HG02798 (cell line): ENCODE results near the gene NPTX2.
"Not testable (repeated sequence)": the region's sequence is repeated elsewhere in the genome, so short reads cannot be mapped to it uniquely, and the experiment has no call there.

ENCODE experiments used
- ATAC-seq: cut with Tn5 transposase; IDR thresholded peaks from one replicate; pipeline ENCODE4 v1.9.1; 2021; ENCODE audit warnings: mild to moderate bottlenecking; ENCODE audit not compliant: unreplicated experiment, poor library complexity

The NPTX2 gene, protein sequence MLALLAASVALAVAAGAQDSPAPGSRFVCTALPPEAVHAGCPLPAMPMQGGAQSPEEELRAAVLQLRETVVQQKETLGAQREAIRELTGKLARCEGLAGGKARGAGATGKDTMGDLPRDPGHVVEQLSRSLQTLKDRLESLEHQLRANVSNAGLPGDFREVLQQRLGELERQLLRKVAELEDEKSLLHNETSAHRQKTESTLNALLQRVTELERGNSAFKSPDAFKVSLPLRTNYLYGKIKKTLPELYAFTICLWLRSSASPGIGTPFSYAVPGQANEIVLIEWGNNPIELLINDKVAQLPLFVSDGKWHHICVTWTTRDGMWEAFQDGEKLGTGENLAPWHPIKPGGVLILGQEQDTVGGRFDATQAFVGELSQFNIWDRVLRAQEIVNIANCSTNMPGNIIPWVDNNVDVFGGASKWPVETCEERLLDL

GRCh38 chr7:98617051-98617959 is at the start of gene NPTX2:
NPTX2 (plus strand) TSS chr7:98617285; CDS start chr7:98617462, 177 bp downstream.
- ATAC-seq = no peak

DNA sequence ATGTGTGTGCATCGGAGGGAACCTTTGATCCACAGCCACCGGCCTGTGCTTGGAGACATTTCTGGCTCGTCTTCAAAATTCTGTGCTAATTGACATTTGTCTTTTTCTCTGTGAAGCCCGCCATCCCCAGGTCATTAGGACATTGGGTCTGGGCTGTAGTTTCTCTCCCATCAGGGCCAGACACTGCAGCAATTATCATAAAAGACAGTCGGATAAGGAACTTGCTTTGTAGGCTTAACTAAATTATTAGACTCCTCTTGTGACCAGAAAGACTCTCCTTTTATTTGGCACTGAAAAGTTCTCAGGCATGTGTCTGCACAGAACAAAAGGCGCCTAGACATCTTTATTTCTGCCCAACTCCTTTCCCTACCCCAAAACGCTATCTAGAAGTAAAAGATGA is 49.1 kb upstream of the NPTX2 start:
- no peak for ATAC-seq

DNA sequence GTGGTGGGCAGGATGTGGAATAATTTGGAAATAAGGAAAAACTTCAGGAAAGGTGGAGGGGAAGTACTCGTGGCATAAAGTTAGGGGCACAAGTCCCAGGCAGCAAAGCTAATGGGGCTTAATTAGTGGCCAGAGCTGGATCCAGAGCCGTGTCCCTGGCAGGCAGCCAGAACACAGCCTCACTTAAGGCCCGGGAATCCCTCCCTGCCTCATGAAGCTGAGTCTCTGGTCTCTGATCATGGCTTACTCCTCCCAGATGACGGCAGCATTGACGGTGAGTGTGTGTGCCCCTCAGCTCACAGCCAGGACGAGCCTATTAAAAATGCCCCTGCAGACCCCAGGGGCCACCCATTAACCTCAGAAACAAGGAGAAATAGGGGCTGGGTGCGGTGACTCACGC is 48.2 kb upstream of the NPTX2 start:
- ATAC-seq = no peak

- no peak for ATAC-seq
Observed at GRCh38 chr7:98569691-98570337, 47.3 kb upstream of the NPTX2 start.

GRCh38 chr7:98571006-98571405 is 46.1 kb upstream of the NPTX2 start:
- ATAC-seq = no peak

DNA sequence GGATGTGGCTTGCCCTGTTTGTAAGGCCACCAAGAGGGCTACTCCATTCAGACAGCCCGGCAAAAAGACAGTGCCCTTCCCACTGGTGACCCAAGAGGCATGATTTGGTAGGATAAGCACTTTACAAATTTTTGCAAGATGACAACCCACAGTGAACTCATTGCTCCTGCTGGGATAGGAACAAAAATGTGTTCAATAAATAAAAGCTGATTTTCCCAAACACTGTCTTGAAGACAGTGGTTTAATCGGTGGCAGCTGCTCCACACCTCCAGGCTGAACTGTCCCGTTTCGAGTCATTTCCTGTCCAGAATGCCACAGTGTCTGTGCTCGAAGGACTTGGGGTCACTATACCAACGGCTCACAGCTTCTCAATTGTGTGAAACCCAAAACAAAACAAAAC is 45.1 kb upstream of the NPTX2 start:
- no peak for ATAC-seq

- ATAC-seq = not testable (repeated sequence)
Observed at GRCh38 chr7:98572716-98573115, 44.4 kb upstream of the NPTX2 start.

DNA sequence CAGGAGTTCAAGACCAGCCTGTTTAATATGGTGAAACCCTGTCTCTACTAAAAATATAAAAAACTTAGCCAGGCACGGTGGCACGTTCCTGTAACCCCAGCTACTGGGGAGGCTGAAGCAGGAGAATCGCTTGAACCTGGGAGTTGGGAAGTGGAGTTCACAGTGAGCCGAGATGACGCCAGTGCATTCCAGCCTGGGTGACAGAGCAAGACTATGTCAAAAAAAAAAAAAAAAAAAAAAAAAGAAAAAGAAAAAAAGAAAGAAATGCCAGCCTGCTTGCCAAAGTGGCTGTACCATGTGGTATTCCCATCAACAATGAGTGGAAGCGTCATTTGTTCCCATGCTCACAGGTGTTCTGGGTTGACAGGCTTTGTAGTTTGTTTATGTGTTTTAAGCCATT is 43.3 kb upstream of the NPTX2 start:
- no peak for ATAC-seq

GRCh38 chr7:98575878-98576277 is 41.2 kb upstream of the NPTX2 start:
- ATAC-seq = no peak

- no peak for ATAC-seq
Observed at GRCh38 chr7:98584830-98585229, 32.3 kb upstream of the NPTX2 start.

GRCh38 chr7:98591926-98592325 is 25.2 kb upstream of the NPTX2 start:
- ATAC-seq = no peak

DNA sequence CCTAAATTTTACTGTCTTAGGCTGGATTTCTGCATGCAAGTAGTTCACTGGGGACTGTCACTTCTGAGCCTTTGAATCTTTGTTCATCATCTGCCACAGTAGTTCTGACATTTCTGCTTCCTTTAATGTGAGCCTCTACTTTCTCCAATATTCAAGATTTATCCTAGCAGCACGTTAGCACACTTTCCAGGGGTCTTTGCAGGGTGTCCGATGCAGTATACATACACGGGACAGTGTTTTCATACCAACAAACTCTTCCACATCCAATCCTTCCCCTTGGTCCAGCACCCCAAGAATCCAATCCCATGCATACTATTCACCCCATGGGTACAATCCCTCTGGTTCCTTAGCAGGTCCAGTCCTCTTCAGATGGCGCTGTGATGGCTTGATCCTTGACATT is 22.7 kb upstream of the NPTX2 start:
- no peak for ATAC-seq

DNA sequence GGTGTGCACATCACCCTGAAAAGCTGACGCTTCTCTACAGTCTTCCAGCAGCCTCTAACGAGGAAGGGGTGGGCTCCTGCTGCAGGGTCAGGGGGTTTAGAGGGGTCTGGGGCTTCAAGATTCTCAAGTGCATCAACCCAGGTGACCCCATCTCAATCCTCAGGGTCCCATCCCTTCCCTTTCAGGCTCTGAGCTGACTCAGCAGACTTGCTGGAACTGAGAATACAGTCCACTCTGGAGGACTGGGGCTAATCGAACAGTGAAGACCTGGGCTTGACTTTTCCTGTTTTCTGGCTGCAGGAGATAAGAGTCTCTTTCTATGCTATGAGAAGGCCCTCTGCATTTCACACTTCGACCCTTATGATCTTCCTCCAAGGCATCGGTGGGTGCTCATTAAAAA is 22.3 kb upstream of the NPTX2 start:
- no peak for ATAC-seq

DNA sequence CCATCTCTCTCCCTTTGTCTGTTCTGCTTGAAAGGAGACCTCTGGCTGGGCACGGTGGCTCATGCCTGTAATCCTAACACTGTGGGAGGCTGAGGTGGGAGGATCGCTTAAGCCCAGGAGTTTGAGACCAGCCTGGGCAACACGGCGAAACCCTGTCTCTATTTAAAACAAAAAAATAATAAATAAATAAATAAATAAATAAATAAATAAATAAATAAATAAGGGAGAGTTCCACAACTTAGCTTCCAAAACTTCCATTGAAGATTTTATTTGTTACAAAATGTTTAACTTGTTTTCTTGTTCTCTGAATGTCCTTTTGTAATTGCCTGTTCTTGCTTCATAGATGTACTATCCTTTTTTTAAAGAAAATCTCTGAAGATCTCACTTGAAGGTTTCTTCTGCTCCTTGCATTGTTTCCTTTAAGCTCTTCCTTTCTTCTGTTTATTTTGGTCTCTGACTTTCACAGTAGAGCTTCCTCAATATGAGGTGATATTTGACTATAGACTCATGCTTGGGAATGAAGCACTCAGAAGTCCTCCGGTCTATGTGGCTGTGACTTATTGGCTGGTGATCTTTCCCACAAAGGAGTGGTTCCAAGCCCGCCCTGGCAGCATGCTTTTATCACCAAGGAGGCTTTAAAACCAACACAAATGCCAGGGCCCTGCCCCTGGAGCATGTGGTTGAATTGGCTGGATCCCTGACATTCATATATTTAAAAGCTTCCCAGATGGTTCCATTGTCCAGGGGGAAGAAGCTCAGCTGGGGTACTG is 18.1 kb upstream of the NPTX2 start:
- no peak for ATAC-seq

DNA sequence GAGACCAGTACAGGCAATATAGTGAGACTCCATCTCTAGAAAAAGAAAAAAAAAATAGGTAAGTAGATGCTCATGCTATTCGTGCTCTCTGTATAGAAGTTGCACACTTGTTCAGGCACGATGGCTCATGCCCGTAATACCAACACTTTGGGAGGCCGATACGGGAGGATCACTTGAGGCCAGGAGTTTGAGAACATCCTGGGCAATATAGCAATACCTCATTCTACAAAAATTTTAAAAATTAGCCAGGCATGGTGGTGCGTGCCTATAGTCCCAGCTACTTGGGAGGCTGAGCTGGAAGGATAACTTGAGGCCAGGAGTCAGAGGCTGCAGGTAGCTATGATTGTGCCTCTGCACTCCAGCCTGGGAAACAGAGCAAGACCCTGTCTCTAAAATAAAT is 17.2 kb upstream of the NPTX2 start:
- ATAC-seq = no peak

- no peak for ATAC-seq
Observed at GRCh38 chr7:98602755-98603398, 14.2 kb upstream of the NPTX2 start.

DNA sequence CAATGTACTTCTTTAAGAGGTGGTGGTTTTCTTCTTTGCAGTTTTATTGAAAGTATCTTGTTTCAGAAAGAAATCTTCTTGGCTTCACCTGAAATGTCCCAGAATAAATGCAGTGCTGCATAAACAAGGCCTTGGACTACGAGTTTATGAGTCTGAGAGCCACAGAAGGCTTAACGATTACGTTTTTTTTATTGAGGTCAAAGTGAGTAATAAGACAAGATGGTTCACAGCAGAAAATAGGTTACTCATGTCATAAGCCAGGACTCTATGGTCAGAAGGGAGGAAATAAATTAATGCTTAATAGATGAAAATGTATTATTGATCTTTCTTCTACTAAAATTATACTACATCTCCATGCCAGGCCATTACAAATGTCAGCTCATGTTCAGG is 13.7 kb upstream of the NPTX2 start:
- no peak for ATAC-seq

GRCh38 chr7:98613601-98614425 is 3.3 kb upstream of the NPTX2 start:
- ATAC-seq = no peak
